ENCODE measurements around the gene RNF167.

DNA sequence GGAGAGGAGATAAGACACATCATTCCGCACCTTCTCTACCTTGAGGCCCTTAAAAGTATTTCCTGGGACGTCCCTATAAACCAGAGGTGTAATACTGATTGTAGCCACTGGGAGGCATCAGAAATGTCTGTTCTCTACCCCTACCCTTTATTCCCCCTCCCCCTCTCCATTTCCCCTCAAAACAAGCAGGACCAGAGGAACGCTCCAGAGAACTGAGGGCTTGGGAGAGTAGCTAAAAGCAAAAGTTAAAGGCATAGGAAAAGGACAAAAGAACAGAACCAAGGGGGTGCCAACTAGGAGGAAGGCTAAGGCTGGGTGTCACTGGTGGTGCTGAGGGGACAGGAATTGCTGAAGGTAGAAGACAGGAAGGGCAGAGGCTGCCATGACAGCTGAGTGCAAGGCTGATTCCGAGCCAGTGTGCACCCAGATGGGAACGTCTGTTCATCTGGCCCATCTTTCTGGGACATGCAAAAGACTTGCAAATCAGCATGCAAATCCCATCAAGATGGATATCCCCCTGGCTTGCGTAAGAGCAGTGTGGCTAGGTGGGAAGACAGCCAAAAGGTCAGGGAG lies 40.7 kb downstream of the RNF167 start:
- TF ChIP-seq POLR2AphosphoS5 (IDR thresholded peaks at IDR 0.05; ENCODE audit: low read depth, low read length) (no peak), TAF1 (IDR thresholded peaks at IDR 0.05; ENCODE audit: borderline replicate concordance, low read depth, low read length) (no peak), POLR2A (IDR thresholded peaks at IDR 0.05; ENCODE audit: low read depth, low read length) (no peak)

All from GM12892 (cell line).